ENCODE results near the gene HDGFL2.

Gene HDGFL2

GRCh38 chr19:4499318-4499717 is 27.2 kb downstream of the HDGFL2 start:
- no peak for ATAC-seq
- no peak for DNase-seq

- ATAC-seq (no peak), DNase-seq (no peak)
Observed at GRCh38 chr19:4499855-4500254, 27.8 kb downstream of the HDGFL2 start.

- ATAC-seq: no peak
- DNase-seq: no peak
Observed at GRCh38 chr19:4500841-4501591, 28.9 kb downstream of the HDGFL2 start.

GRCh38 chr19:4501691-4502090 is 29.6 kb downstream of the HDGFL2 start:
- ATAC-seq (no peak), DNase-seq (no peak)

- no peak for ATAC-seq
- DNase-seq: no peak
Observed at GRCh38 chr19:4502282-4503131, 30.4 kb downstream of the HDGFL2 start.

- no peak for ATAC-seq
- DNase-seq: no peak
Observed at GRCh38 chr19:4503132-4503824, 31.2 kb downstream of the HDGFL2 start.

- DNase-seq: no peak
- no peak for ATAC-seq
Observed at GRCh38 chr19:4503825-4504170, 31.7 kb downstream of the HDGFL2 start.

GRCh38 chr19:4504297-4504701 is 32.2 kb downstream of the HDGFL2 start:
- ATAC-seq (no peak), DNase-seq (no peak)

GRCh38 chr19:4504891-4505569 is 32.9 kb downstream of the HDGFL2 start:
- ATAC-seq: no peak
- DNase-seq: peak; percentile 16

- DNase-seq (no peak), ATAC-seq (peak; percentile 15)
Observed at GRCh38 chr19:4505570-4506448, 33.7 kb downstream of the HDGFL2 start.

- ATAC-seq (peak; percentile 55), DNase-seq (peak; percentile 30)
Observed at GRCh38 chr19:4506449-4507149, 34.5 kb downstream of the HDGFL2 start.

GRCh38 chr19:4507150-4507452 is 35.0 kb downstream of the HDGFL2 start:
- DNase-seq: no peak
- no peak for ATAC-seq

- ATAC-seq: no peak
- no peak for DNase-seq
Observed at GRCh38 chr19:4507804-4508203, 35.7 kb downstream of the HDGFL2 start.

- ATAC-seq (no peak), DNase-seq (no peak)
Observed at GRCh38 chr19:4508698-4509097, 36.6 kb downstream of the HDGFL2 start.

GRCh38 chr19:4510435-4511255 is 38.5 kb downstream of the HDGFL2 start:
- no peak for DNase-seq
- ATAC-seq: no peak

GRCh38 chr19:4511300-4512054 is 39.4 kb downstream of the HDGFL2 start:
- DNase-seq: no peak

GRCh38 chr19:4512070-4512469 is 40.0 kb downstream of the HDGFL2 start:
- no peak for ATAC-seq
- no peak for DNase-seq

More at GRCh38 chr19:4511300-4512054, 39.4 kb downstream of the HDGFL2 start:
- no peak for ATAC-seq

GRCh38 chr19:4513248-4513647 is 41.2 kb downstream of the HDGFL2 start:
- DNase-seq (no peak), ATAC-seq (no peak)

GRCh38 chr19:4515732-4516131 is 43.6 kb downstream of the HDGFL2 start:
- ATAC-seq (no peak), DNase-seq (no peak)
